HG03159 (cell line): ENCODE data around the gene PCDH9.
"Not testable (repeated sequence)": the region's sequence is repeated elsewhere in the genome, so short reads cannot be mapped to it uniquely, and the experiment has no call there.

Experiments
- ATAC-seq: cut with Tn5 transposase; IDR thresholded peaks from one replicate; pipeline ENCODE4 v1.9.1; 2021; ENCODE audit warnings: mild to moderate bottlenecking, moderate library complexity; ENCODE audit not compliant: unreplicated experiment

PCDH9 gene

GRCh38 chr13:66803013-66803807 is 426.9 kb downstream of the PCDH9 start:
- no peak for ATAC-seq

- no peak for ATAC-seq
These were observed 434.5 kb downstream of the PCDH9 start for GRCh38 chr13:66795636-66796035.

GRCh38 chr13:66794340-66795031 is 435.6 kb downstream of the PCDH9 start:
- ATAC-seq: peak; percentile 87

- no peak for ATAC-seq
These were observed 439.3 kb downstream of the PCDH9 start for GRCh38 chr13:66790861-66791260.

GRCh38 chr13:66781241-66781640 is 448.9 kb downstream of the PCDH9 start:
- no peak for ATAC-seq

- ATAC-seq: no peak
These were observed 449.3 kb downstream of the PCDH9 start for GRCh38 chr13:66780814-66781213.

GRCh38 chr13:66778461-66778860 is 451.7 kb downstream of the PCDH9 start:
- no peak for ATAC-seq

GRCh38 chr13:66775196-66775595 is 454.9 kb downstream of the PCDH9 start:
- no peak for ATAC-seq

- ATAC-seq: no peak
These were observed 456.1 kb downstream of the PCDH9 start for GRCh38 chr13:66774046-66774445.

GRCh38 chr13:66765559-66765958 is 464.6 kb downstream of the PCDH9 start:
- no peak for ATAC-seq

GRCh38 chr13:66760678-66761077 is 469.5 kb downstream of the PCDH9 start:
- not testable (repeated sequence) for ATAC-seq

GRCh38 chr13:66759919-66760318 is 470.2 kb downstream of the PCDH9 start:
- no peak for ATAC-seq

- peak; percentile 58 for ATAC-seq
These were observed 478.4 kb downstream of the PCDH9 start for GRCh38 chr13:66751691-66752090.

GRCh38 chr13:66748712-66749111 is 481.4 kb downstream of the PCDH9 start:
- ATAC-seq: no peak

GRCh38 chr13:66745307-66745706 is 484.8 kb downstream of the PCDH9 start:
- no peak for ATAC-seq

GRCh38 chr13:66723576-66723975 is 506.6 kb downstream of the PCDH9 start:
- ATAC-seq: no peak

- ATAC-seq: no peak
These were observed 513.6 kb downstream of the PCDH9 start for GRCh38 chr13:66716538-66716937.

GRCh38 chr13:66714795-66715194 is 515.3 kb downstream of the PCDH9 start:
- ATAC-seq: no peak

- no peak for ATAC-seq
These were observed 526.0 kb downstream of the PCDH9 start for GRCh38 chr13:66704110-66704509.

GRCh38 chr13:66703597-66703996 is 526.5 kb downstream of the PCDH9 start:
- ATAC-seq: no peak

- no peak for ATAC-seq
These were observed 530.0 kb downstream of the PCDH9 start for GRCh38 chr13:66700117-66700601.

- no peak for ATAC-seq
These were observed 536.5 kb downstream of the PCDH9 start for GRCh38 chr13:66693656-66694055.
